ENCODE data around the gene CHST11.

Gene CHST11

GRCh38 chr12:104480826-104481440 is 24.2 kb downstream of the CHST11 start:
- no peak overlapping the region for H3K4me3 ChIP-seq (ENCODE audit: low read depth, low read length)
- TF ChIP-seq, protein P1, sequence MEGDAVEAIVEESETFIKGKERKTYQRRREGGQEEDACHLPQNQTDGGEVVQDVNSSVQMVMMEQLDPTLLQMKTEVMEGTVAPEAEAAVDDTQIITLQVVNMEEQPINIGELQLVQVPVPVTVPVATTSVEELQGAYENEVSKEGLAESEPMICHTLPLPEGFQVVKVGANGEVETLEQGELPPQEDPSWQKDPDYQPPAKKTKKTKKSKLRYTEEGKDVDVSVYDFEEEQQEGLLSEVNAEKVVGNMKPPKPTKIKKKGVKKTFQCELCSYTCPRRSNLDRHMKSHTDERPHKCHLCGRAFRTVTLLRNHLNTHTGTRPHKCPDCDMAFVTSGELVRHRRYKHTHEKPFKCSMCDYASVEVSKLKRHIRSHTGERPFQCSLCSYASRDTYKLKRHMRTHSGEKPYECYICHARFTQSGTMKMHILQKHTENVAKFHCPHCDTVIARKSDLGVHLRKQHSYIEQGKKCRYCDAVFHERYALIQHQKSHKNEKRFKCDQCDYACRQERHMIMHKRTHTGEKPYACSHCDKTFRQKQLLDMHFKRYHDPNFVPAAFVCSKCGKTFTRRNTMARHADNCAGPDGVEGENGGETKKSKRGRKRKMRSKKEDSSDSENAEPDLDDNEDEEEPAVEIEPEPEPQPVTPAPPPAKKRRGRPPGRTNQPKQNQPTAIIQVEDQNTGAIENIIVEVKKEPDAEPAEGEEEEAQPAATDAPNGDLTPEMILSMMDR (IDR thresholded peaks at IDR 0.05; ENCODE audit: low read depth, low read length) = no peak
- DNase-seq (ENCODE audit: low read depth, low spot score) = peak; percentile 89
- in situ Hi-C loops (cut with HindIII; ENCODE audit: low sequenced_read_pairs) = no loop called here

GRCh38 chr12:104482113-104482512 is 25.4 kb downstream of the CHST11 start:
- in situ Hi-C loops (cut with HindIII; ENCODE audit: low sequenced_read_pairs) = no loop called here
- TF ChIP-seq, protein P1 (IDR thresholded peaks at IDR 0.05; ENCODE audit: low read depth, low read length) = no peak
- H3K4me3 ChIP-seq (ENCODE audit: low read depth, low read length) = no peak overlapping the region
- no peak for DNase-seq (ENCODE audit: low read depth, low spot score)

DNA sequence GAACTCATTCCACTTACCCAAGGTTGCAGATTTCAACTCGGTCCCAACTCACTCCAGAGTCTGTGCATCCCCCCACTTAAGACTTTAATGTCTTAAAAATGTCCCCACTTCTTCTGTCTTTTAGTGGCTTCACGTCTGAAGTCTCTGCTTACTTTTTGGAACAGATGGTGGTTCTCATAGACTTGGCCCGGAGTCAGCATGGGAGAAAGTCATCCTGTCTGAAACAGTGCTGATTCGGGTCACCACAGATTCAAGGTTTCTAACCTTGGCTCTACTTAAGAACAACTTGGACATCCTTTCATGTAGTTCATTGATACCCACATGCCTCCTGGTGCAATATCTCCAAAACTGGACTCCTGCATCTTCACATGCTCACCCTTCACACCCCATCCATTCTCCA is 26.0 kb downstream of the CHST11 start:
- in situ Hi-C loops (cut with HindIII; ENCODE audit: low sequenced_read_pairs) = no loop called here
- H3K4me3 ChIP-seq (ENCODE audit: low read depth, low read length) = no peak overlapping the region
- DNase-seq (ENCODE audit: low read depth, low spot score) = no peak
- TF ChIP-seq, protein P1 (IDR thresholded peaks at IDR 0.05; ENCODE audit: low read depth, low read length) = no peak

DNA sequence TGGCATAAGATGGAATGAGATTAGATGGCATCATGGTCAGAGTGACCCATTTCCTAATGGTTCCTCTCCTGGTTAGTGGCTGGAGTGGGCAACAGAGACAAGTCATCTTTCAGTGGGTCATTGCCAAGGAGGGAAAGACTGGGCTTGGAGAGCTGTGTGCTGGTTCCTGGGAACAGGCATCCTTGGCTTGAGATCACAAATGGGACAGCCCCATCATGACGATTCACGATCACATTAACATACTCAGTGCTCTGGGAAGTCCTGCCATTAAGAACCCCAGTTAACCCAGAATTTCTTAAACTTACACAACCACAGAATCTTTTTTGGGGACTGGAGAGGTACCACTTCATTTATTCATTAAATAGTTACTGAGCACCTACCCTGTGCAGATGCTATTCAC is 27.3 kb downstream of the CHST11 start:
- no peak overlapping the region for H3K4me3 ChIP-seq (ENCODE audit: low read depth, low read length)
- in situ Hi-C loops (cut with HindIII; ENCODE audit: low sequenced_read_pairs) = no loop called here
- no peak for DNase-seq (ENCODE audit: low read depth, low spot score)
- TF ChIP-seq, protein P1 (IDR thresholded peaks at IDR 0.05; ENCODE audit: low read depth, low read length) = no peak

GRCh38 chr12:104485651-104486362 is 29.1 kb downstream of the CHST11 start:
- DNase-seq (ENCODE audit: low read depth, low spot score) = no peak
- in situ Hi-C loops (cut with HindIII; ENCODE audit: low sequenced_read_pairs) = no loop called here
- H3K4me3 ChIP-seq (ENCODE audit: low read depth, low read length) = no peak overlapping the region
- TF ChIP-seq, protein P1 (IDR thresholded peaks at IDR 0.05; ENCODE audit: low read depth, low read length) = no peak

DNA sequence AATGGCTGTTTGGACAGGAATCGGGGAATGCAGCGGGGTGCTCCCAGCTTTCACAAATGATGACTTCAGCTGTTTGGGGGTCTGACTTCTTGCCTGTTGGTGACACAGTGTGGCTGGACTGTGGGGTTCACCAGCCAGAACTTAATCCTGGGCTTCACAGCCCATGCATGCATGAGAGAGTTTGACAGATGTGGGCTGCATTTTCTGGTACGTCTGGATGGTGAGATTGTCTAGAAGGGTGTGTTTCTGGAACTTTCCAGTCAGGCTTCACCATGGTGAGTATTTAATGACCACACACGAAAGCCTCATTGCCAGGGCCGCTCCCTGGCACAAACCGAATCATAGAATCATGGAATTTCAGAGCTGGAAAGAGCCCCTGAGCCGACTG is 29.6 kb downstream of the CHST11 start:
- in situ Hi-C loops (cut with HindIII; ENCODE audit: low sequenced_read_pairs) = no loop called here
- DNase-seq (ENCODE audit: low read depth, low spot score) = no peak
- H3K4me3 ChIP-seq (ENCODE audit: low read depth, low read length) = no peak overlapping the region
- TF ChIP-seq, protein P1 (IDR thresholded peaks at IDR 0.05; ENCODE audit: low read depth, low read length) = no peak

Measured in astrocyte of the spinal cord (primary cell).